WTC11 (cell line): Measurements from ENCODE around the gene TM7SF3. TPM values are rescaled to one million over a fixed set of nuclear protein-coding genes. Genes with fewer than 3 reads are reported as not detected.

Source experiments
- ATAC-seq: fragments of 200-7000 bp; cut with Tn5 transposase; 2 replicates; pipeline ENCODE4 v1.10.0; 2021; ENCODE audit warnings: mild to moderate bottlenecking, moderate library complexity
- CTCF ChIA-PET: fragments of 300-600 bp; sonication (Branson Sonifier 250); formaldehyde crosslinking; loops from one replicate; lab custom pipeline; 2021; ENCODE audit warnings: antibody characterized with exemption; lab: Charles Lee
- POLR2A ChIA-PET: fragments of 350-600 bp; sonication (Branson Sonifier 250); formaldehyde crosslinking; loops from one replicate; lab custom pipeline; 2021; ENCODE audit warnings: antibody characterized with exemption; lab: Charles Lee
- DNase-seq: peaks from one replicate; pipeline ENCODE4 v3.0.0; 2021; ENCODE audit warnings: low spot score
- H3K27ac Mint-ChIP-seq: 2 replicates; pipeline ENCODE4 v1.8.0; 2021; ENCODE audit warnings: mixed read lengths
- H3K27me3 Mint-ChIP-seq: 2 replicates; pipeline ENCODE4 v1.8.0; 2021; ENCODE audit warnings: low read depth, mild to moderate bottlenecking, moderate library complexity, mixed read lengths
- H3K36me3 Mint-ChIP-seq: 2 replicates; pipeline ENCODE4 v1.8.0; 2021; ENCODE audit warnings: mixed read lengths
- H3K4me1 Mint-ChIP-seq: 2 replicates; pipeline ENCODE4 v1.8.0; 2022; ENCODE audit warnings: mixed read lengths
- H3K4me3 Mint-ChIP-seq: 2 replicates; pipeline ENCODE4 v1.8.0; 2021; ENCODE audit warnings: mild to moderate bottlenecking, moderate library complexity, mixed read lengths
- H3K9me3 Mint-ChIP-seq: 2 replicates; pipeline ENCODE4 v1.8.0; 2021; ENCODE audit warnings: mixed read lengths
- ARID4B ChIP-seq: sonication (generic); formaldehyde crosslinking; IDR thresholded peaks from 2 replicates; pipeline ENCODE4 v1.8.0; 2023; ENCODE audit warnings: missing genetic modification reagents, mild to moderate bottlenecking, borderline replicate concordance
- CTCF ChIP-seq: fragments of 200-600 bp; IDR thresholded peaks from 2 replicates; pipeline ENCODE4 v1.8.0; 2022; ENCODE audit warnings: antibody characterized with exemption
- ERG ChIP-seq: fragments of 250-450 bp; sonication (Bioruptor Pico); IDR thresholded peaks from 2 replicates; pipeline ENCODE4 v1.8.0; 2021; ENCODE audit warnings: mild to moderate bottlenecking
- FOXK1 ChIP-seq: sonication (generic); formaldehyde crosslinking; IDR thresholded peaks from 2 replicates; pipeline ENCODE4 v1.8.0; 2022; ENCODE audit warnings: mild to moderate bottlenecking, moderate library complexity, missing genetic modification reagents
- GABPB1 ChIP-seq: sonication (generic); formaldehyde crosslinking; IDR thresholded peaks from 2 replicates; pipeline ENCODE4 v1.8.1; 2023; ENCODE audit warnings: mild to moderate bottlenecking, missing genetic modification reagents
- JAZF1 ChIP-seq: fragments of 250-450 bp; sonication (Bioruptor Pico); IDR thresholded peaks from 2 replicates; pipeline ENCODE4 v1.9.0; 2021; ENCODE audit warnings: moderate library complexity, mild to moderate bottlenecking, inconsistent platforms
- NFATC4 ChIP-seq: fragments of 250-450 bp; sonication (Bioruptor Pico); IDR thresholded peaks from 2 replicates; pipeline ENCODE4 v1.9.0; 2021; ENCODE audit warnings: mild to moderate bottlenecking
- NFE2L1 ChIP-seq: sonication (generic); formaldehyde crosslinking; IDR thresholded peaks from 2 replicates; pipeline ENCODE4 v1.8.1; 2023; ENCODE audit warnings: missing genetic modification reagents
- NR3C1 ChIP-seq: sonication (generic); formaldehyde crosslinking; conservative IDR thresholded peaks from 2 replicates; pipeline ENCODE4 v1.8.1; 2023; ENCODE audit warnings: low read depth, mild to moderate bottlenecking, missing genetic modification reagents
- USF2 ChIP-seq: sonication (generic); formaldehyde crosslinking; IDR thresholded peaks from 2 replicates; pipeline ENCODE4 v1.8.1; 2023; ENCODE audit warnings: mild to moderate bottlenecking, missing genetic modification reagents, moderate library complexity
- ZMAT4 ChIP-seq: fragments of 250-450 bp; sonication (Bioruptor Pico); IDR thresholded peaks from 2 replicates; pipeline ENCODE4 v1.9.0; 2021; ENCODE audit warnings: mild to moderate bottlenecking
- ZNF121 ChIP-seq: sonication (generic); formaldehyde crosslinking; IDR thresholded peaks from 2 replicates; pipeline ENCODE4 v1.8.0; 2023; ENCODE audit warnings: missing genetic modification reagents
- ZNF281 ChIP-seq: sonication (generic); formaldehyde crosslinking; IDR thresholded peaks from 2 replicates; pipeline ENCODE4 v1.8.0; 2023; ENCODE audit warnings: mild to moderate bottlenecking, missing genetic modification reagents
- ZNF396 ChIP-seq: fragments of 250-450 bp; sonication (Bioruptor Pico); IDR thresholded peaks from 2 replicates; pipeline ENCODE4 v1.8.0; 2021; ENCODE audit warnings: mild to moderate bottlenecking, moderate library complexity, borderline replicate concordance
- ZNF425 ChIP-seq: fragments of 250-450 bp; sonication (Bioruptor Pico); conservative IDR thresholded peaks from 2 replicates; pipeline ENCODE4 v1.9.0; 2021; ENCODE audit warnings: mild to moderate bottlenecking
- ZNF671 ChIP-seq: fragments of 250-450 bp; sonication (Bioruptor Pico); IDR thresholded peaks from 2 replicates; pipeline ENCODE4 v1.8.0; 2021; ENCODE audit warnings: mild to moderate bottlenecking
- total RNA-seq: library from RNA; stranded (reverse); gene quantifications from 3 replicates; pipeline ENCODE4 v1.2.3, GENCODE V29; 2021

The TM7SF3 gene
- total RNA-seq, 1 experiment from 2014 or later: 75.3 TPM

GRCh38 chr12:26966842-26967241, 47.3 kb downstream of the TM7SF3 start:
- TF ChIP-seq ZNF425 (CRISPR knock-in tag): no peak
- no peak for TF ChIP-seq NR3C1 (CRISPR knock-in tag)
- no peak for TF ChIP-seq ERG (CRISPR knock-in tag)
- TF ChIP-seq ZNF671 (CRISPR knock-in tag): no peak
- no peak for TF ChIP-seq ZMAT4 (CRISPR knock-in tag)
- no peak for TF ChIP-seq CTCF
- TF ChIP-seq ZNF396 (CRISPR knock-in tag): no peak
- no peak for TF ChIP-seq ZNF121
- TF ChIP-seq USF2 (CRISPR knock-in tag): no peak
- TF ChIP-seq NFATC4 (CRISPR knock-in tag): no peak
- TF ChIP-seq GABPB1 (CRISPR knock-in tag): no peak
- TF ChIP-seq JAZF1: no peak
- TF ChIP-seq ARID4B: no peak
- no peak for TF ChIP-seq NFE2L1 (CRISPR knock-in tag)
- TF ChIP-seq ZNF281 (CRISPR knock-in tag): no peak
- TF ChIP-seq FOXK1: no peak
- Mint-ChIP-seq H3K36me3 (peaks cover 14% of the 10 kb centered on the region), H3K4me3 (no peak overlapping the region), H3K9me3 (no peaks in the 10 kb centered on the region), H3K27ac (no peak overlapping the region), H3K27me3 (no peaks in the 10 kb centered on the region), H3K4me1 (no peaks in the 10 kb centered on the region)
- DNase-seq (no peak), ATAC-seq (no peak)
- ChIA-PET POLR2A (no interaction called here), CTCF (interaction anchor here (1.3 kb wide), 1 partner anchor 49 kb away, joined by 3 read pairs; no protein-coding TSS in a partner anchor)
